ENCODE results near the gene ABHD4. TPM values are rescaled to one million over a fixed set of nuclear protein-coding genes. Genes with fewer than 3 reads are reported as not detected.

The ABHD4 gene
- total and polyA plus RNA-seq, 2 of the 4 experiments (the other 2 are of a cell fraction), result 5.0 to 22.0 TPM

DNA sequence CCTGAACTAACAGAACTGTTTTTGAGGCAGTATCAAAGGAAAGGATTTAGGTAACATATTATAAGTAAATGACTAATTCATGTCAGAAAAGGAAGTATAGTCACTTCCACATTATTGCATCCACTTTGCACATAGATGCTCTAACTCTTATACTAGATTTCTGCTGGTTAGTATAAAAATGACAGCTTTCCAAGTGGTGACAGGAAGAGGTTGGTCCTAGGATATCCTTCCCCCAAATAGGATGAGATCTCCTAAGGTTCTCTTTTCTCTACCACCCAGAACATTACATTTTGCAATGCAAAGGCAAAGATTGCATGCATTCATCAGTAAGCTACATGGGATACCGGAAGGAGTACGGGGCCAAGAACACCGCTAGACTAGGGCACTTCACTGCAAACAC is 24.3 kb upstream of the ABHD4 start:
- Histone ChIP-seq H2BK5ac (ENCODE audit: low read depth, low read length, poor library complexity, severe bottlenecking) (no peak overlapping the region), H3K27me3 (ENCODE audit: control insufficient read depth, insufficient read depth, low read length) (no peaks in the 10 kb centered on the region), H2BK20ac (ENCODE audit: low read depth, low read length) (no peak overlapping the region), H3K4ac (ENCODE audit: low read depth, low read length) (no peak overlapping the region), H2AK5ac (ENCODE audit: low read depth, low read length) (no peak overlapping the region), H3K14ac (replicated peaks; ENCODE audit: low read depth, low read length) (no peak overlapping the region), H4K20me1 (ENCODE audit: insufficient read depth, low read length) (peaks cover 29% of the 10 kb centered on the region), H3K4me2 (ENCODE audit: low read depth, low read length) (no peak overlapping the region), H3K4me1 (ENCODE audit: control insufficient read depth, insufficient read depth, low read length) (peaks cover 8% of the 10 kb centered on the region), H4K5ac (ENCODE audit: low read depth, low read length) (no peak overlapping the region), H2BK15ac (ENCODE audit: low read depth, low read length) (no peak overlapping the region), H4K91ac (ENCODE audit: insufficient read depth, low read depth, low read length) (no peak overlapping the region), H4K8ac (ENCODE audit: low read depth in 2 of 2, low read length in 2 of 2) (no peak overlapping the region), H2BK120ac (ENCODE audit: low read depth, low read length) (no peak overlapping the region), H3K9me1 (ENCODE audit: insufficient read depth, low read length) (no peaks in the 10 kb centered on the region), H3K9ac (ENCODE audit: low read depth, low read length) (no peak overlapping the region), H3K27ac (ENCODE audit: insufficient read depth, low read length) (no peak overlapping the region), H3K36me3 (ENCODE audit: control insufficient read depth, insufficient read depth, low read length) (peaks cover 11% of the 10 kb centered on the region), H3K9me3 (ENCODE audit: control insufficient read depth, insufficient read depth, low read length) (no peaks in the 10 kb centered on the region), H3K23ac (ENCODE audit: low read depth, low read length) (no peak overlapping the region), H3K4me3 (ENCODE audit: insufficient read depth, low read depth, low read length) (no peak overlapping the region), H2AFZ (replicated peaks; ENCODE audit: low read length, poor library complexity) (no peak overlapping the region), H3K56ac (ENCODE audit: extremely low read depth, insufficient read depth, low read length) (no peak overlapping the region), H2AK9ac (replicated peaks; ENCODE audit: low read depth, low read length, poor library complexity) (no peak overlapping the region), H3K18ac (ENCODE audit: low read depth, low read length) (no peak overlapping the region), H3K79me1 (ENCODE audit: low read depth in 1 of 2, low read length in 2 of 2) (peaks cover 20 to 41% of the 10 kb centered on the region in 2 experiments)
- DNase-seq, result no peak
- dilution Hi-C loops (cut with HindIII; ENCODE audit: low sequenced_read_pairs, unreplicated experiment), result no loop called here
- BruUV-seq (replicated peaks), result no TSS peak
- in situ Hi-C loops (cut with MboI; ENCODE audit: low sequenced_read_pairs), result no loop called here
- no peak for TF ChIP-seq RFX5 (IDR thresholded peaks at IDR 0.05; ENCODE audit: low read depth, low read length)
- TF ChIP-seq, protein P1, sequence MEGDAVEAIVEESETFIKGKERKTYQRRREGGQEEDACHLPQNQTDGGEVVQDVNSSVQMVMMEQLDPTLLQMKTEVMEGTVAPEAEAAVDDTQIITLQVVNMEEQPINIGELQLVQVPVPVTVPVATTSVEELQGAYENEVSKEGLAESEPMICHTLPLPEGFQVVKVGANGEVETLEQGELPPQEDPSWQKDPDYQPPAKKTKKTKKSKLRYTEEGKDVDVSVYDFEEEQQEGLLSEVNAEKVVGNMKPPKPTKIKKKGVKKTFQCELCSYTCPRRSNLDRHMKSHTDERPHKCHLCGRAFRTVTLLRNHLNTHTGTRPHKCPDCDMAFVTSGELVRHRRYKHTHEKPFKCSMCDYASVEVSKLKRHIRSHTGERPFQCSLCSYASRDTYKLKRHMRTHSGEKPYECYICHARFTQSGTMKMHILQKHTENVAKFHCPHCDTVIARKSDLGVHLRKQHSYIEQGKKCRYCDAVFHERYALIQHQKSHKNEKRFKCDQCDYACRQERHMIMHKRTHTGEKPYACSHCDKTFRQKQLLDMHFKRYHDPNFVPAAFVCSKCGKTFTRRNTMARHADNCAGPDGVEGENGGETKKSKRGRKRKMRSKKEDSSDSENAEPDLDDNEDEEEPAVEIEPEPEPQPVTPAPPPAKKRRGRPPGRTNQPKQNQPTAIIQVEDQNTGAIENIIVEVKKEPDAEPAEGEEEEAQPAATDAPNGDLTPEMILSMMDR (conservative IDR thresholded peaks at IDR 0.05; ENCODE audit: low read depth, low read length), result no peak
- ChIA-PET CTCF (no interaction called here), POLR2A (ENCODE audit: unreplicated experiment) (no interaction called here)
- ATAC-seq (ENCODE audit: low read depth), result no peak
- WGBS, 2 experiments (ENCODE audit: extremely low coverage in 2 of 2, insufficient read length in 1 of 2), result no CpG with 5 or more reads among the region's 3 CpGs
- intact Hi-C loops (cut with micrococcal nuclease), result no loop called here
